GM19240 (cell line): ENCODE data around the gene UBE2D2.
"Not testable (repeated sequence)": the region's sequence is repeated elsewhere in the genome, so short reads cannot be mapped to it uniquely, and the experiment has no call there.

Source experiments
- DNase-seq: peaks from one replicate; pipeline ENCODE4 v3.0.0; 2011; ENCODE audit warnings: low spot score; ENCODE audit not compliant: insufficient read length

Gene UBE2D2

DNA sequence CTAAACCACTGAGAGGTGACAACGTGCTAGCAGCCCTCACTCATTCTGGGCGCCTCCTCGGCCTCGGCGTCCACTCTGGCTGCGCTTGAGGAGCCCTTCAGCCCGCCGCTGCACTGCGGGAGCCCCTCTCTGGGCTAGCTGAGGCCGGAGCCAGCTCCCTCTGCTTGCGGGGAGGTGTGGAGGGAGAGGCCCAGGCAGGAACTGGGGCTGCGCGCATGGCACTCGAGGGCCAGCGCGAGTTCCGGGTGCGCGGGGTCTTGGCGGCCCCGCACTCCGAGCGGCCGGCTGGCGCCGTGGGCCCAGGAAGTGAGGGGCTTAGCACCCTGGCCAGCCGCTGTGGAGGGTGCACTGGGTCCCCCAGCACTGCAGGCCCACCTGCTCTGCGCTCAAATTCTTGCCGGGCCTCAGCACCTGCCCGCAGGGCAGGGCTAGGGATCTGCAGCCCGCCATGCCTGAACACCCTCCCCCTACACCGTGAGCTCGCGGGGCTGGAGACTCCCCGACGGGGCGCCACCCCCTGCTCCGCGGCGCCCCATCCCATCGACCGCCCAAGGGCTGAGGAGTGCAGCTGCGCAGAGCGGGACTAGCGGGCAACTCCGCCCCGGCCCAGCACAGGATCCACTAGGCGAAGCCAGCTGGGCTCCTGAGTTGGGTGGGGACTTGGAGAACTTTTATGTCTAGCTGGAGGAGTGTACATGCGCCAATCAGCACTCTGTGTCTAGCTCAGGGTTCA is 11.8 kb upstream of the UBE2D2 start:
- DNase-seq, result no peak

- not testable (repeated sequence) for DNase-seq
Observed at GRCh38 chr5:139550051-139550872, 10.9 kb upstream of the UBE2D2 start.

DNA sequence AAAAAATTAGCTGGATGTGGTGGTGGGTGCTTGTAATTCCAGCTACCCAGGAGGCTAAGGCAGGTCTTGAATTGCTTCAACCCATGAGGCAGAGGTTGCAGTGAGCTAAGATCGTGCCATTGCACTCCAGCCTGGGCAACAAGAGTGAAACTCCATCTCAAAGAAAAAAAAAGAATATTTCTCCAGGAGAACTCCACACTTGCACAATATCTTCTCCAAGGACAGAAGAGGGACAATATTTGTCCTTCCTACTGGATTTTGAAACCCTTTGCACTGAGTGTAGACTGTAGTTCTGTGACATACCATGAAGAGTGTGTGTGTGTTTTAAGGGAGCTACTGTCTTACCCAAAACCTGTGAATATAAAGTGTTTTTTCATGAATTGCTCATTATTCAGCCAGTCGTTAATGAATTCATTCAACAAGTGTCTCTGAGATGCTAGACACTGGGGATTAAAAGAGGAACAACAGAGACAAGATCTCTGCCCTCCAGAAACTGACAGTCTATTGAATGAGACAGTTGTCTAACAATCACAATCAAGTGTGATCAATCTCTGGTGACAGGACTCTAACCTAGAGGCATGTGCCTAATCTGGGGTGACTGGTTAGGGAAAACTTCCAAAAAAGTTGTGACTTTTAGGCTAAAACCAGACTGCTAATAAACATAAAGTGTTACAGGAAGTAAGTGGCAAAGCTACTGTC is 9.8 kb upstream of the UBE2D2 start:
- no peak for DNase-seq

GRCh38 chr5:139552893-139553575 is 8.1 kb upstream of the UBE2D2 start:
- DNase-seq, result no peak

GRCh38 chr5:139554264-139554663 is 6.9 kb upstream of the UBE2D2 start:
- no peak for DNase-seq

- no peak for DNase-seq
Observed at GRCh38 chr5:139557811-139558210, 3.3 kb upstream of the UBE2D2 start.

DNA sequence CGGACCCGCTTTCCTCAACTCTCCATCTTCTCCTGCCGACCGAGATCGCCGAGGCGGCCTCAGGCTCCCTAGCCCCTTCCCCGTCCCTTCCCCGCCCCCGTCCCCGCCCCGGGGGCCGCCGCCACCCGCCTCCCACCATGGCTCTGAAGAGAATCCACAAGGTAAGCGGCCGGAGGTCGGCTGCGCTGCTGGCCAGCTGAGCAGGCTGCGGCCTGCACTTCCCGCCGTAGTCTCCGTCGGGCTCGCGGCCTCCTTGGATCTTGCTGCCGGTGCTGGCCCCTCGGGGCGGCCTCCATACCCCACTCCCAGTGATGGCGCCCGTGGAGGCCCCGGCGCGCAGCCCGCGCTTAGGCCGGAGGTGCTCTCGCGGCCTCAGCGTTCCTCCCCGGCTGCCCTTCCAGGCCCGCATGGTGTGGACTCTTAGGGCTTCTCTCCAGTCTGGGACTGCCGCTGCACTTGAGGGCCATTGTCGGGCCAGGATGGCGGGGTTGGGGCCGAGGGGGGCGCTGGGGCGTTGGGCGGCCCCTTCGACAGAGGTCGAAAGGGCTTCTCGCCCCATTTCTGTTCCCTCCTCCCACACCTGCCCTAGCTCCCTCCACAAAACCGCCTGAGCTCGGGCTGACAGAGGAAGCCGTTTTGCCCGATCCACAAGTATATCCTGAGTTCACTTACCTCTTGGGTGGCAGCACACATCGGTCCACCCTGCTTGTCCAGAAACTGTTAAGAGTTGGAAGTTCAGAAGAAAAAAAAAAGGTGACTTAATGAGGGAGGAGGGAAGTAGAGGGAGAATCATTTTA is 714 bp downstream of the UBE2D2 start:
- DNase-seq, result no peak

DNA sequence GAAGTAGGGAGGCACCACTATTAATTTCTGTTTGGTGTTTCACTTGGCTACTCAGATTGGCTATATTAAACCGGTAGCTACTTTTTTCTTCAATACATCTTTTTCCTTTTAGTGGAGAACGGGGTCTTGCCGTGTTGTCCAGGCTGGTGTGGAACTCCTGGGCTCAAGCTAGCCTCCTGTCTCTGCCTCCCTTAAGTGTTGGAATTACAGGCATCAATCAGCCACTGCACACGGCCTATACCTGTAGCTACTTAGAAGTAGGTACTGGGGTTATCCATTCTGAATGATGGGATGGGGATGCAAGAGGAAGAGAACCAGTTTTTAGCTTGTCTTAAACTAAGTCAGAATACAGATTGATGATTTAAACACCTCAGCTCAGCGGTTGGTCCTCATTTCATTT is 1.7 kb downstream of the UBE2D2 start:
- DNase-seq, result no peak

- peak; percentile 33 for DNase-seq
Observed at GRCh38 chr5:139565411-139566305, 4.5 kb downstream of the UBE2D2 start.

- DNase-seq, result no peak
Observed at GRCh38 chr5:139566611-139567010, 5.5 kb downstream of the UBE2D2 start.

GRCh38 chr5:139569270-139569955 is 8.3 kb downstream of the UBE2D2 start:
- DNase-seq, result no peak

DNA sequence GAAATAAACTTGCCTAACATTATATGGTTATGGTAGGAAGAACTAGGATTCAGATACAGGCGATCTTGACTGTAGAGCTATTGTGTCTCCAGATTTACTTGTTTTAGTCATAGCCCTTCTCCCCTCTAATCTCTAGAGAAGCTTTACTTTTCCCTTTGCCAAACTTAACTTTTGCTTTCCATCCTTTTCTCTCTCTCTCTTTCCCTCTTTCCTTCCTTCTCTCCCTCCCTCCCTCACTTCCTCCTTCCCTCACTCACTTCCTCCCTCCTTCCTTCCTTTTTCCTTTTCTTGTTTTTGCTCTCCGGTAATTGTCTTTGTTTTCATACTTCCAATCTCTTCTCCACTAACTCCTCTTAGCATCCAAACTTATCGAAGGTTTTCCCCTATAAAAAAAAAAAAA is 10.4 kb downstream of the UBE2D2 start:
- DNase-seq, result no peak

GRCh38 chr5:139571966-139572365 is 10.8 kb downstream of the UBE2D2 start:
- DNase-seq, result no peak

DNA sequence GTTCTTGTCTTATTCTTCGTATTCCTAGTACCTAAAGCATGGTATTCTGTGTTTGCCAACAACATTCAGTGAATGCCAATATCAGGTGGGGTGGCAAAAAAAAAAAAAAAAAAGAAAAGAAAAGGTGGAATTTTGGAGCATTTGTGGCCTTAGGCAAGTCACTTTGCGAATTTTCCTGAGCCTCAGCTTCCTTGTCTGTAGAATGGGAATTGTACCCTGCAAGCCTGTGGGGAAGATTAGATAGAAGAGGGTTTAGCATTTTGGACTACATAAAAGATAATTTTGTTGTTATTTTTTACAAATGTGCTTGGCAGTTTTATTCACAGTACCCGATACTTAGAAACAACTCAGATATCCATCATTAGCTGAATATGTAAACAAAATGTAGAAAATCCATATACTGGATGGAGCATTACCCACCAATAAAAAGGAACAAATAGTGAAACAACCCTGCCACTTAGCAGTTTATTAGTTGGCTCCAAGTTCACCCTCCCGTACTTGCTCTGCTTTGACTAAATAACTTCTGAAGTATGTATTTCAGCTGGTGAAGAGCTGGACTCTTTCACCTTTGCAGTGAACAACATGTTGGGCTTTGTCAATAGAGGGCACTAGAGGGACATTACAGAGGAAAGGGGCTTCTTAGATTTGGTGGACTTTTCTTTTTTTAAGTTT is 13.6 kb downstream of the UBE2D2 start:
- DNase-seq, result no peak

DNA sequence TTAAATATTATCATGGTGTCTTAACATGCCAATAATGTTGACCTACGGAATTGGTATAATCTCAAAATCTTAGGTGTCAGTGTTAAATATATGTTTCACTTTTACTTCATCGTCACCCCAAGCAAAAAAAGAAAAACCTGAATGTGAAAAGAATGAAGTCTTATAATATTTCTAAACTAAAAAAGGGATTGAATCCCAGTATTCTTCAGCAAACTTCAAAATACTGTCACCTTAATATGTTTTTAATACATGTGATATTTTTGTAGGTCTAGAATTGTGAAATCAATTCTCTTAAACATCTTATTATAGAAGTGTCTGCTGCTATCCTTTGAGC is 14.1 kb downstream of the UBE2D2 start:
- DNase-seq, result no peak

DNA sequence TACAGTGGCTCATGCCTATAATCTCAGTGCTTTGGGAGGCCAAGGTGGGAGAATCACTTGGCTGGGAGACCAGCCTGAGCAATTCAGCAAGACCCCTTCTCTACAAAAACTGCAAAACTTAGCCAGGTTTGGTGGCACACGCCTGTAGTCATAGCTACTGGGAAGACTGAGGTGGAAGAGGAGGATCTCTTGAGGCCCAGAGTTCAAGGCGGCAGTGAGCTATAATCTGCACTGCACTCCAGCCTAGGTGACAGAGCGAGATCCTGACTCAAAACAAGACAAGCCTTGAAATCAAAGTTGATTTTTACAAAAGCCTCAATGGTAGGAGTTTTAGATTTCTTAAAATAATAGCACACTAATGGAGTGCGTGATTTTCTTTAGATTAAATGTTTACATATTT is 14.6 kb downstream of the UBE2D2 start:
- no peak for DNase-seq

DNA sequence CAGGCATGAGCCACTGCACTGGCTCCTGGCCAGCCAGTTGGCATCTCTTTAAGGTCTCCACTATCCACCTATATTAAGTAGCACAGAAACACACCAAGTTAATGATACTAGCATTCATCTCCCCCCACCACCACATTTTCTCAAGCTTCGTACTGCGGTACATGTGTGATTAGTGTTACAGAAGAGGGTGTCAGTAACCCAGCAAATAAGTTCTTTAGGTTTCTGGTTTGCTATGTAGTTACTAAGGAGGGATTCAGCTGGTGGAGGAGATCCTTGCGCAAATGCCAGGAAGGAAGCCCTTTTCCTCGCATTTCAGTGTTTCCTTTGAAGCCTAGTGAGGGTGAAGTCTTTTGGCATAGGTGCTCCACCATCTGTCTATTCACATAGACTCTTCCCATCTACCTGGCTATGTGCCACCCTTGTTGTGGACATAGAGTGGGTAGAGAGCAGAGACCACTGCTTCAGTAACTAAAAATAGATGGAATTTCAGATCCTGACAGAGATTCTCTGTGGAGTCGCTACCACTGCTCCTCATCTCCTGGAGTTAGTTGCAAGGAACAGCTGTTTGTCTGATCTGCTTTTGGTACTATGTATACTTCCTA is 16.7 kb downstream of the UBE2D2 start:
- no peak for DNase-seq

DNA sequence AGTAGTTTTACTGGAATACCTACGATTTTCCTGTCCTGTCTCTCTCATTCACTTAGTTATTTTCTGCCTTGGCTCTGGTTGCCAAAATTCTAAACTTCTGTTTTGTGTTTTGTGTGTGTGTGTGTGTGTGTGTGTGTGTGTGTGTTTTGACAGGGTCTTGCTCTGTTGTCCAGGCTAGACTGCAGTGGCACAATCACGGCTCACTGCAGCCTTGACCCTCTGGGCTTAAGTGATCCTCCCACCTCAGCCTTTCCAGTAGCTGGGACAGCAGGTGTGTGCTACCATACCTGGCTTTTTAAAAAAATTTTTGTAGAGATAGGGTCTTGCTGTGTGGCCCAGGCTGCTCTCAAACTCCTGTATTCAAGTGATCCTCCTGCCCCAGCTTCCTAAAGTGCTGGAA is 17.2 kb downstream of the UBE2D2 start:
- DNase-seq, result no peak
